Glomerular visceral epithelial cell (primary cell): ENCODE measurements around the gene STX12.
A peak's percentile ranks its signal among the peaks of the same experiment; 100 is the strongest.
"Not testable (repeated sequence)": the region's sequence is repeated elsewhere in the genome, so short reads cannot be mapped to it uniquely, and the experiment has no call there.

Source experiments
- DNase-seq: peaks from one replicate; pipeline ENCODE4 v3.0.0-alpha.2; 2016; ENCODE audit errors: extremely low spot score

Gene STX12

GRCh38 chr1:27775336-27775735 lies 2.3 kb downstream of the STX12 start:
- DNase-seq: not testable (repeated sequence)

GRCh38 chr1:27776276-27776675 lies 3.3 kb downstream of the STX12 start:
- DNase-seq: not testable (repeated sequence)

GRCh38 chr1:27778056-27778455 lies 5.0 kb downstream of the STX12 start:
- no peak for DNase-seq

DNA sequence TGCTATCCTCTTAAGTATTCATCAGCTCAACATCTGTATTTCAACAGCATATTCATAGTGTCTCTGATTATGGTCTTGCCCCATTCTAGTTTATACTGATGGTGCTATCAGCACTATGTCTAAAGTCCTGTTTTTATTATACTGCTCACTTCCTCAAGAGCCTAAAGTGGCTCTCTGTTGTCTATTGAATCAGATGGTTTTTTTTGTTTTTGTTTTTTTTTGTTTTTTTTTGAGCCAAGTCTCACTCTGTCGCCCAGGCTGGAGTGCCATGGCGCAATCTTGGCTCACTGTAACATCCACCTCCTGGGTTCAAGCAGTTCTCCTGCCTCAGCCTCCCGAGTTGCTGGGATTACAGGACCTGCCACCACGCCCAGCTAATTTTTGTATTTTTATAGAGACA lies 6.1 kb downstream of the STX12 start:
- no peak for DNase-seq

- no peak for DNase-seq
Measured at GRCh38 chr1:27782950-27783349, 9.9 kb downstream of the STX12 start.

- no peak for DNase-seq
Measured at GRCh38 chr1:27784700-27785099, 11.7 kb downstream of the STX12 start.

DNA sequence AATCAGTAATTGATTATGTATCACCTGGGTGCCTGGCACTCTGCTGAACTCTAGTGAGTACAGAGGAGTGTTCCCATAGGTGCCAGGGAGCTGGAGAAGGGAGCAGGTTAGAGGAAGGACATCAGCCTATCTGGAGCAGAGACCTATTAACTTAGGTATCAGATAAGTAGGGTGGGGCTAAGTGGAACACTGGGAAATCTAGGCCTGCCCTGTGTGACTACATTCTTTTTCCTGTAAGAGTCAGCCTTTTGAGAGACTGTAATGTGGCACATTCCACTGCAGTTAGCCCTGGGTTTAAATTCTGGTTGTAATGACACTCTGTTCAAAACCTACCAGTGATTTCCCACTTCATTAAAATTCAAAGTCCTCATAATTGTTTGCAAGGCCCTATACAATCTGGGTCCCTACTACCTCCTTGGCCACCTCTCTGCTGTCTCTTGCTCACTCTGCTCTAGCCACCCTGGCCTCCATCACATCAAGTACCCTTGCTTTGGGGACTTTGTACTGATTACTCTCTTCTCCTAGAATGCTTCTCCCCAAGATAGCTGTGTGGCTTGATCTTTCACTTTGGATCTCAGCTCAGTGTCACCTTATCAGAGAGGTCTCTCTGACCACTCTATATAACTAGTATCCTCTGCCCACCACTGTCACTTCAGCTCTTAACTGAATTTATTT lies 12.9 kb downstream of the STX12 start:
- DNase-seq: peak; percentile 8

DNA sequence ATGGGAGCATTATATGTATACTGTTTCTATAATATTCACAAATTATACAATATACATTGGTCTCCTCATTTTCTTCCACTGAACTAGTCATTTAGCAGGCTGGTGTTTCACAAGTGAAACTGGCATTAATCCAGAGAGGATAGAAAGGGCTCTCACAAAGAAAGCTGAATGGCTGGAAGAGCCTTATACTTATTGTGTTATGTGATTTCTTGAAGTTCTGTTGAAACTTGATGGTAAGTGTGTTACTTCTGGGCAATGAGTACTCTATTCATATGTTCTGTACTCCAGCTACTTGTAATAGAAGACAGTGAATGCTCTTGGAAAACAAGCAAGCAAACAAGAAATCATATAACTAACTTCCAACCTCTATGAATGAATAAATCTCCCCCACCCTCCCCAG lies 14.9 kb downstream of the STX12 start:
- no peak for DNase-seq

DNA sequence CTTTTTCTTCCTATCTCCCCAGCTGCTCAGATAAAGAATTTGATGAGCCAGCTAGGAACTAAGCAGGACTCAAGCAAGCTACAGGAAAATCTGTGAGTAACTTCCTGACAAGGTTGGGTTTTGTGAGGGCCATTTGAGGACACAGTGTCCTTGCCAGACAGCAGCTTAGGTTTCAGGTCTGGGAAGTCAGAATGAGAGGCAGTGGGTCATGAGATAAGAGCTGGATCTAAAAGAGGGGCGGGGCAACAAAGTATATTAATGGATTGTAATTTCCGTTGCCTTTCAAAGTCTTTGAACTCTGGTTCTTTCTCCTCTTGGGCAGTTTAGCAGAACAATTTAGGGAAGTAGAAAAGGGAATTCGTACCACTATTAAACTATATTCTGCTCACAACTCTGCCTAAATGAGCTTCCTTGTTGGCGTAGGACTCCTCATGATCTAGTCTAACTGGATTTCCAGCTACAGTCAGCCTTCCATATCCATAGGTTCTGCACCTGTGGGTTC lies 16.6 kb downstream of the STX12 start:
- no peak for DNase-seq

DNA sequence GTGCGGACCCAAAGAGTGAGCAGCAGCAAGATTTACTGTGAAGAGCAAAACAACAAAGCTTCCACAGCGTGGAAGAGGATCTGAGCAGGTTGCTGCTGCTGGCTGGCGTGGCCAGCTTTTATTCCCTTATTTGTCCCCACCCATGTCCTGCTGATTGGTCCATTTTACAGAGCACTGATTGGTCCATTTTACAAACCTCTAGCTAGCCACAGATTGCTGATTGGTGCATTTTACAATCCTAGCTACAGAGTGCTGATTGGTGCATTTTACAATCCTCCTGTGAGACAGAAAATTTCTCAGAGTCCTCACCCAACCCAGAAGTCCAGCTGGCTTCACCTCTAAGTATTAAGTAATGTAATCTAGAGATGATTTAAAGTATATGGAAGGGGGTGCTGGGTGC lies 17.3 kb downstream of the STX12 start:
- DNase-seq: not testable (repeated sequence)

DNA sequence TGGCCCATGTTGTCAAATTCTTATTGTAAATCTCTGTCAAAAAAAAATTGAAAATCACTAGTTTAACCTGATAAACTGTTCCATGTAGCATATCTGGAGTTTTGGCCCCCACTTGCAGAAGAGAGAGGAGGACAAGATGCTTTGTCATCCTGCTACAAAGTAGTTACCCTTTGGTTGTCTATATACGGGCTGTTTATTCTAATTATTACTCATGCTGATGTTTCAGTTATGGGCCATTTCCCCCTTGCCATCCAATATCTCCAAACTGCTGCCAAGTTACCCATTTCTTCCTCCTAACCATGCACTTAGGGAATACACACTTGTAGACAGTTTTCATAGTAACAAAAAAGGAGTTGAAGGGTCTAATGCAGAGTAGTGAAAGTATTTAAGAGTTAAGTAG lies 22.6 kb downstream of the STX12 start:
- no peak for DNase-seq

DNA sequence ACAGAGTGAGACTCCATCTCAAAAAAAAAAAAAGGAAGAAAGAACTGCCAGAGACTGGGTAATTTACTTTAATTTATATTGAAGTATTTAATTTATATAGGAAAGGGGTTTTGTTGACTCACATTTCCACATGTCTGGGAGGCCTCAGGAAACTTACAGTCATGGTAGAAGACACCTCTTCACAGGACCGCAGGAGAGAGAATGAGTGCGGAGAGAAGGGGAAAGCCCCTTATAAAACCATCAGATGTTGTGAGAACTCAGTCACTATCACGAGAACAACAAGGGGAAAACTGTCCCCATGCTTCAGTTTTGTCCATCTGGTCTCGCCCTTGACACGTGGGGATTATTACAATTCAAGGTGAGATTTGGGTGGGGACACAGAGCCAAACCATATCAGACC lies 31.8 kb downstream of the STX12 start:
- DNase-seq: no peak

GRCh38 chr1:27806758-27807157 lies 33.7 kb downstream of the STX12 start:
- DNase-seq: no peak

DNA sequence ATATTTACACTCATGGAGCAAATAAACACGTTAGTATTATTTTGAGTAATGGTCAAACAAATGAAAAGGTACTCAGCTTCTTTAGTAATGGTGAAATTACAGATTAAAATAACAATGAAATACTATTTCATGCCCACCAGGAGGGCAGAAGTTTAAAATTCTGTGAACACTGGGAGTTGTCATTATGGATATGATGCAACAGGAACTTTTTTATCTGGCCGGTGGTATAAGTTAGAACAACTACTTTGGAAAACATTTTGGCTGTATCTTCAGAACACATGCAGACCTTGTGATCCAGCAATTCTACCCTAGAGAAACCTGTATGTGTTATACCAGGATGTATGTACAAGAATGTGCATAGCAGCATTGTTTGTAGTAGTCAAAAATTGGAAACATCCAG lies 34.4 kb downstream of the STX12 start:
- no peak for DNase-seq

GRCh38 chr1:27808131-27808530 lies 35.1 kb downstream of the STX12 start:
- not testable (repeated sequence) for DNase-seq

DNA sequence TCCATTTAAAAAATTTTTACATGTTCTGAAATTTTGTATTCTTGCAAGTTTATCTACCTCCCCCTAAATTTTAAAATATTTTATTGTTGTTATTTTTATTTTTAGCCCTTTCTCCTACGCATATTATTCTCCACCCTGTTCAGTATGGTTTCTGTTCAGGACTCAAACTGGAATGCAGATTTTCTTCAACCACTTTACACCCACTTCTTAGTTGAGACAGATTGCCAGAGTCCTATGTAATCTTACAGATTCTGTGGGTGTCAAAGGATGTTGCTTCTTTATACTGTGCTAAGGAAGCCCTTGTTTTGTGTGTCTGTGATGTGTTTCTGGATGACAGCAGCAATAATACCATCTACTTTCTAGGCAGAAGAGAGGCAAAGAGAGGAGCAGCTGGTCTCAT lies 36.9 kb downstream of the STX12 start:
- DNase-seq: no peak

- no peak for DNase-seq
Measured at GRCh38 chr1:27811741-27812500, 38.9 kb downstream of the STX12 start.

- DNase-seq: no peak
Measured at GRCh38 chr1:27816921-27817630, 44.1 kb downstream of the STX12 start.

GRCh38 chr1:27821761-27822315 lies 48.8 kb downstream of the STX12 start:
- DNase-seq: no peak

GRCh38 chr1:27823784-27824183 lies 50.8 kb downstream of the STX12 start:
- no peak for DNase-seq

DNA sequence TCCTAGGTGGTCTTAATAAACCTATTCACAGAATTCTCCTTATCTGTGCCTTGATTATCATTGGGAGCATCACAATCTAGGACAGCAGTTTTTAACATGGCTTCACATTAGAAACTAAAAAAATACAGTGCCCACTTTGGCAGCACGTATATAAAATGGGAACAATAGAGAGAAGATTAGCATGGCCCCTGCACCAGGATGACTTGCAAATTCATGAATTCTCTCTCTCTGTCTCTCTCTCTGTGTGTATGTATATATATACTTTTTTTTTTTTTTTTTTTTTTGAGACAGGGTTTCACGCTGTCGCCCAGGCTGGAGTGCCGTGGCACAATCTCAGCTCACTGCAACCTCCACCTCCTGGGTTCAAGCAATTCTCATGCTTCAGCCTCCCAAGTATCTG lies 51.4 kb downstream of the STX12 start:
- no peak for DNase-seq

GRCh38 chr1:27829339-27829960 lies 56.4 kb downstream of the STX12 start:
- DNase-seq: not testable (repeated sequence)
